GM20431 (cell line): ENCODE results near the gene ENGASE.
"Not testable (repeated sequence)": the region's sequence is repeated elsewhere in the genome, so short reads cannot be mapped to it uniquely, and the experiment has no call there.

Experiments used
- in situ Hi-C: fragments of 300-500 bp; cut with MseI, MboI; formaldehyde crosslinking; loops from one replicate; pipeline ENCODE4 v1.15.0; 2020; ENCODE audit warnings: low sequenced_read_pairs; ENCODE audit not compliant: unreplicated experiment

ENGASE gene, protein sequence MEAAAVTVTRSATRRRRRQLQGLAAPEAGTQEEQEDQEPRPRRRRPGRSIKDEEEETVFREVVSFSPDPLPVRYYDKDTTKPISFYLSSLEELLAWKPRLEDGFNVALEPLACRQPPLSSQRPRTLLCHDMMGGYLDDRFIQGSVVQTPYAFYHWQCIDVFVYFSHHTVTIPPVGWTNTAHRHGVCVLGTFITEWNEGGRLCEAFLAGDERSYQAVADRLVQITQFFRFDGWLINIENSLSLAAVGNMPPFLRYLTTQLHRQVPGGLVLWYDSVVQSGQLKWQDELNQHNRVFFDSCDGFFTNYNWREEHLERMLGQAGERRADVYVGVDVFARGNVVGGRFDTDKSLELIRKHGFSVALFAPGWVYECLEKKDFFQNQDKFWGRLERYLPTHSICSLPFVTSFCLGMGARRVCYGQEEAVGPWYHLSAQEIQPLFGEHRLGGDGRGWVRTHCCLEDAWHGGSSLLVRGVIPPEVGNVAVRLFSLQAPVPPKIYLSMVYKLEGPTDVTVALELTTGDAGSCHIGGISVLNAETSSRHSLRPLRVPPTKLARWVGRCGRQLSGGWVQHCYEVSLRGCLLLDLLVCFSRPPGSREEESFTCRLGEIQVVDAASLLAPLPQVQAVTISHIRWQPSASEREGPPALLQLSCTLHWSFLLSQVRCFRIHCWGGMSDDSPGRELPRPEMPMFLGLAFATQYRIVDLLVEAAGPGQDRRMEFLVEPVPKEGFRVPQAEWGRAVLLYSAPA

DNA sequence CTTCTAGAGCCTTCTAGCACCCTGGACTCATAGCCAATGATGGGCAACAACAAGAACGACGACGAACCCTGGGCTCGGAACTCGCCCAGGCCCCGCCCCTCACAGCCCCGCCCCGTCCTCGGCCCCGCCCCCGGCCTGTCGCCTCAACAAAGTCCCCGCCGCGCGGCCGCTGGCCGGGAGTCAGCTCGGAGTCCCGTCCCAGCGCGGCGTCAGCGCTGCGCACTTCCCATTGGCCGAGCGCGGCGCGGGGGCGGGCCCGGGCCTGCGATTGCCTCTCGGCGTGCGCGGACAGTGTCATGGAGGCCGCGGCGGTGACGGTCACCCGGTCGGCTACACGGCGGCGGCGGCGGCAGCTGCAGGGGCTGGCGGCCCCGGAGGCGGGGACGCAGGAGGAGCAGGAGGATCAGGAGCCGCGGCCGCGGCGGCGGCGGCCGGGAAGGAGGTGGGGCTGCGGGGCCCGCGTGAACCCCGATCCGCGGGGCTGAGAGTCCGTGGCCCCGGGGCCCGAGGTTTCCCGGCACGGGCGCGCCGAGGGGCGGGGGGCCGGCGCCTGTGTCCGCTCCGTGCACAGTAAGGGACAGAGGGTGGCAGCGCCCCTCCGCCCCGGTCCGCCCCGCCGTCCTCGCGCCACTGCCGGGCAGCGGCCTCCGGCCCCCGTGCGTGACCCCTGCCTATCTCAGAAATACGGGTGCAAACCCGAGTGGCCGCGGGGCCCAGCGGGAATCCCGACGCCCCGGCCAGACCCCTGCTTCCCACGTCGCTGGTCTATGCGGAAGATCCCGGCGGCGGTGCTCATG is at the start of gene ENGASE:
TSS of gene ENGASE (plus strand) at position 176 of the 797 bp plus-strand sequence. CDS start at position 297, 121 bp downstream.
- in situ Hi-C loops: no loop called here

DNA sequence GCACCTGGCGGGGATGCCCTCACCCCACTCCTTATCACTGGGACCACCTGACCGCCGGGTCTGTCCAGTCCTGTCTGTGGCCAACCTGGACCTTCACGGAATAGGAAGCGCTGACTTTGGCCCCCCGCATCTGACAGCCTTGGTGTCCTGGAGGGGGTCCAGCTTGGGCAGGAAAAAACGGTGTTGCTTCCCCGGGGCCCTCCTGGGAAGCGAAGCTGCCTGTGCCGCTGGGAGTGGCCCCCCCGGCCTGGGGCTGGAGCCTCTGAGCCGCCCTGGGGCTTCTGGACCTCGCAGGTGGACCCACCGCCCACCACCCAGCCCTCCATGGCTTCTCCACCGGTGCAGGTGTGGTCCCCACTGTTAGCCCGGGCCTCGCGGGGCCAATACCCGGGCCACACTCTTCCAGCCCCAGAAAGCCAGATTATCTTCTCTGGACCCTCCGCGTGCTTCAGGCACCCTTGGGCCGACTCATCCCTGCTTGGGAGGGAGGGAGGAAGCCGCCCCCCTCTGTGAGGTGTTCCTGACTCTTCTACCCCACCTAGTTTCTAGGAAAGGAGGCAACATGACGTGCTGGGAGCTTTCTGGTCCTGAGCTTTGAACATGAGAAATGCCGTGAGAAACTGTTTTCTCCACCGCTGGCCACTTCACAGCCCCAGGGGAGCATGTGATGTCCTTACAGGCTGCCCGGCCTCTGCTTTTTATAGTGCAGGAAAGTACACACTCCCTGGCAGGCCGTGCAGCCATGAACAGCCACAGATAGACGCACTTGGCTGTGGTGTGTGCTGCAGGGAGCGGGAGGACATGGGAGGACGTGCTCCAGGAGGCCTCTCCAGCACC is 49.5 kb upstream of the ENGASE start:
- in situ Hi-C loops: no loop called here

DNA sequence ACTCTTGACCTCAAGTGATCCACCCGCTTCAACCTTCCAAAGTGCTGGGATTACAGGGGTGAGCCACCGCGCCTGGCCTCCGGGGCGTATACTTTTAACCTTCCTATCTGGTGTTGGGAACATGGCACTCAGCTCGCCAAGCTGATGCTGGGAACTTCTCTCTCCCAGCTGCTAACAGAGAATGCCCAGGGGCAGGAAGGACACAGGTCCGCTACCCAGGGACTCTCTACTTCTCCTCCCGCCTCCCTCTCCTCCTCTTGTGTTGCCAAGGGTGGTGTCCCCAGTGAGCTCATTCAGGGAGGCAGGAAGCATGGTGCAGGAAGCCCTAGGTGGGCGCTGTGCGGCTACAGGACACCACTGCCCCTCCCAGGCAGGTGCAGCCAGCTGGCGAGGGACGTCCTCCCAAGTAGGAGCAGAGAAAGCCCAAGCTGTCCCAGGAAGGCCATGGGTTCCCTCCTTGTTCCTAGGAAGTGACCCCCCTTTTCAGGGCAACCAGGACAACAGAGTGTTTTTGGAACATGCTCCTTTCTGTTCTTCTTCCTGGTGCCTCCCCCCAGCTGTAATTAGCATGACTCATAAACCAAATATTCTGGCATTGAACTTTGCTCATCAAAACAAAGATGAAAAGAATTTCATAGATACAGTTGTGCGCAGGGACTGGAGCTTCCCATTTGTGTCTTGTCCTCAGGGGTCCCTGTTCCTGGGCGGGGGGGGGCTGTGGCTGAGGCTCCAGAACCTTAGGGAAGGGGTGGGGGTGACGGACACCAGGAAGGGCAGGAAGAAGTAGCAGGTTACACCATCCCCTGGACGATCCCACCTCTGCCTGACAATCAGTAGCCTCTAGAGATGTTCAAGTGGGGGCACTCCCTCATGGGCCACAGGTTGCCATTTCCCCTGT is 48.0 kb upstream of the ENGASE start:
- in situ Hi-C loops: no loop called here

DNA sequence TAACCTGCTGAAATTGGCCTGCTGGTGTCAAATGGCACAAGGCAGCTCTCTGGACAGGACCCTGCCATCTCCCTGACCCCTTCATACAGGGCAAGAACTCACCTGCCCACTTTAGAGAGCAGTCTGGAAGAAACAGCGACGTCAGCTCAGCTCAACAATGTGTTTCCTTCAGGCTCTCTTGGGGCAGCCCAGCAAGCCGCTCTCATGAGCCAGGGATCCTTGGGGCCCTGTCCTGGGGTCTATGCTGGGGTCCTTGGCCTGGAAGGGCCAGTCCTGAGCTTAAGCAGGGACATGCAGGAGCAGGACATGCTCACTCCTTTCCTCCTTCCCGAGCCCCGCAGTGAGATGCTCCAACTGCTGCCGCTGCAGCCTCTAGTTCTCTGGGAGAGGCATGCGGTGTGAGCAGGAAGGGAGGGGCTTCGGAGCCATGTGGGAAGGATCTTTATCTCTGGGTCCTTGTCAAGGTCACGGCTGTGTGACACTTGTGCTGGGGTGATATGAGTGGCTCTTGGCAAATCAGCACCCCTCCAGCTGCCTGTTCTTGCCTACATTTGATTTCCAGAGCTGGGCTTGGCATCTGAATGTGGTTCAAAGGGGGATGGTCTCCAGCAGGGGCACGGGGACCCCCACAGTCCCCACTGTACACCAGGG is 47.2 kb upstream of the ENGASE start:
- in situ Hi-C loops: no loop called here

DNA sequence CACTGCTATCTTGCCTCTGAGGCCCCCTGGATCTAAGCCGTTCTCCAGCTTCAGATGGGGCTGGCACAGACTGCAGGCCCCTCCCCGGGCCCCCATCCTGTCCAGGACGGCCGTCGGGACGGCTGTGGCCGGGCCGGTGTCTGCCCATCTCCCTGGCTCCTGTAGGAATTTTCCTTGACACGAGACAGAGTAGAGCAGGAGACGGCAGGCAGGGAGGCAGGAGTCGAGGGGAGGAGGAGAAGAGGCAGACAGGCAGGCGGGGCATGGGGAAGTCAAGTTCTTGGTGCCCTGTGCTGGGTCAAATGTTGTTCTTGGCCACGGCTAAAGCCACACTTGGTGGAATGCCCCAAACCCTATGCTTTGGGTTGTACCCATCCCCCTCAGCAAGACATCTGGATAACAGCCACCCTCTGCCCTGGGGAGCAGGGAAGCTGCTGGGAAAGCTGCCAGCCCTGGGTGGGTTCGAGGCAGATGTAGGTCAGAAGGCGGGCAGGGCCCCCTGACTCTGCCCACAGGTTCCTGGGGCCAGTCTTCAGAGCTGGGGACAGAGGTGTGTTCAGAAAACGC is 46.6 kb upstream of the ENGASE start:
- in situ Hi-C loops: no loop called here

DNA sequence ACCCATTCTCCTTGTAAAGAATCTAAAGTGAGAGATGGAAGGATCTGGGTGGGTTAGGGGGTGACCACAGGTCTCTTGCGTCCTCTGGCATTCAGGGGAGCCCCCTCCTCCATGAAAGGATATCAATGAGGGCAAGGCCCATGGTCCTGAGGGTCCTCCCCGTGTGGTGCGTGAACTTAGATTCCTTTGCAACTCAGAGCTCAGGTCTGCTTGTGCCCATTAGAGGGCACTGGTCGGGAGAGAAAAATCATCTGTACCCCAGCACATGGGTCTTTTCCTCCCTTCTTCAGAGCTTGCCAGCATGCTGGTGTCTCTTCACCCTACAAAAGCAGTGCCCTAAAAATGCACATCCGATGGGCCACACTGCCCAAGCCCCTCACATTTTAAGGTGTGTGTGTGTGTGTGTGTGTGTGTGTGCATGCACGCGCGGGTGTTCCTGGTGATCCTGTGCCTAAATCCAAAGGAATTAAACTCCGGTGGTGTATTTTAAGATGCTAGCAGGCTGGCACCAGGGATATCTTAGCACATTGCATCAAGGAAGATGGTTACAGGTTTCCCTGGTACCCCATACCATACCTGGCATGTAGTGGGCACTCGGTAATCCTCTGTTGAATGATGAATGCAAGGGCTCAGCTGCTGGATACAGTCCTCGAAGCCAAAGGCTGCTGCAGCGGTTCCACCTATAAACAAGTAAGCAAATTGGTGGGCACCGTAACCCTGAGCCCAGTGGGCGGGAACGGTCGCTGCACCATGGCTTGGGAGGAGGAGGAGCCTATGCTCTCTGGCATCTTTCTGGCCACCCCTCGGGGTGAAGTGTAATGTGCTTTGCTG is 45.9 kb upstream of the ENGASE start:
- in situ Hi-C loops: no loop called here

DNA sequence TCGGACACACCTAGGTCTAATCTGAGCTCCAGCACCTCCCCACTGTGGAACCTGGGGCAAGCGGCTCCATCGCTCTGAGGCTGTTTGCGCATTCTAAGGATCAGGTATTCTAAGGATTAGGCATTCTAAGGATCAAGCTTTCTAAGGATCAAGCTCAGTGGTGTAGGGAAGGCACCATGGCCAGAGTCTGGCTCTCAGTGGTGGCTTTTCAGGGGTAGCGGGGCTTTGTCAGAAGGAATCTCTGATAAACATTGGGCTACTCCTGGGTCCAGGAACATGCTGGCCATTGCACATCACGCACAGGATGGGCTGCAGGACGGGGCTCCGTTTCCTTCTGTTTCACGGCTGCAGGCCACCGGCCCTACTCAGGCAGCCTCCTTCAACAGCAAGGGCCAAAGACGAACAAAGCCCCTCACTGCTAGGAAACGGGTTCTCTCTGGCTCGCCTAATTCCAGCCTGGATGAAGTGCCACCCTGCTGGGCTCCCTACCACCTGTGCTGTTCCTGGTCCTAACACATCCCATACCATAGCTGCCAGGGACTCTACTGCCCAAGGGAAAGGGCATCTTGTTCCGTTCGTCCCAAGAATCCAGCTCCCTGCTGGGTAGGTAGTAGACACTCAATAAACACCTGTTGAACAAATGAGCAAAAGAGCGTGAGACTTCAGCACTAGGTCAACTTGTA is 45.2 kb upstream of the ENGASE start:
- in situ Hi-C loops: no loop called here

DNA sequence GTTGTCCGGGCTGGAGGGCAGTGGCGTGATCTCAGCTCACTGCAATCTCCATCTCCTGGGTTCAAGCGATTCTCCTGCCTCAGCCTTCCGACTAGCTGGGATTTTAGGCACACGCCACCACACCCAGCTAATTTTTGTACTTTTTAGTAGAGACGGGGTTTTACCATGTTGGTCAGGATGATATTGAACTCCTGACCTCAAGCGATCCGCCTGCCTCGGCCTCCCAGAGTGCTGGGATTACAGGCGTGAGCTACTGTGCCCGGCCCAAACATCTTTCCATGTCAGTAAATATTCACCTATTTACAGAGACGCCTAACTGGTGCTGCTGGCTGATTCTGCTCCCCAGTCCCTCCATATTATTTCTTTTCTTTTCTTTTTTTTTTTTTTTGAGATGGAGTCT is 44.0 kb upstream of the ENGASE start:
- in situ Hi-C loops: not testable (repeated sequence)

DNA sequence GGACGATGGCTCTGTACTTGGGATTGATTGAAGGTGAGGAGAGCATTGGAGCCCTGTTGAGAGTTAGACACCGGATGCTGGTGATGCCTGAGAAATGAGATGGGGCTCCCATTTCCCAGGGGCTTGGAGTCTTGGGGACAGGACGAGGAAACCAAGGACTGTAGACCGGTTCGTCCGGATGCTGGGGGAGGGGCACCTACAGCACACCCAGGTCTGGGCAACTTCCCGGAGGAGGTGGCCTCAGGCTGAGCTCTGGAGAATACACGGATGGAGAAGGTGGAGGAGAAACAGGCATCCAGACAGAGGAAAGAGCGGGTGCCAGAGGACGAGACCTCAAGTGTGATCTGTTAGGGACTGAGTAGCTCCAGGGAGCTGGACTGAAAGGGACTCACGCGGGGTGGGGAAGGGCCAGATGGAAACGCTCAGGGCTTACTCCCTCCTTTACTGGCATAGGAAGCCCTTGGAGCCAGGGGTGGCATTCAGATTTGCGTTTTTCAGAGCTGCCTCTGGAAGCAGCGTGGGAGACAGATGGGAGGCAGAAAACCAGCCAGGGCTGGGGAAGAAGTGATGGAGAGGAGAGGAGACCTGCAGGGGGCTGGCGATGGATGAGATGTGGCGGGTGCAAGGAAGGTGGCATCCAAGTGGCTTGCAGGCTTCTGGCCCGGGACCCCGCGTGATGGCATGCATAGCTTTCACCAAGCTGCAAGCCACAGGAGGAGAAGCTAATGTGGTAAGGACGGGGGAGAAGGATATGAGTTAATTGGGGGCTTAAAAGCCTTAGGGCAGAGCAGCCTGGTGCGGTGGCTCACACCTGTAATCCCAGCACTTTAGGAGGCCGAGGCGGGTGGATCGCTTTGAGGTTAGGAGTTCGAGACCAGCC is 42.4 kb upstream of the ENGASE start:
- in situ Hi-C loops: no loop called here

DNA sequence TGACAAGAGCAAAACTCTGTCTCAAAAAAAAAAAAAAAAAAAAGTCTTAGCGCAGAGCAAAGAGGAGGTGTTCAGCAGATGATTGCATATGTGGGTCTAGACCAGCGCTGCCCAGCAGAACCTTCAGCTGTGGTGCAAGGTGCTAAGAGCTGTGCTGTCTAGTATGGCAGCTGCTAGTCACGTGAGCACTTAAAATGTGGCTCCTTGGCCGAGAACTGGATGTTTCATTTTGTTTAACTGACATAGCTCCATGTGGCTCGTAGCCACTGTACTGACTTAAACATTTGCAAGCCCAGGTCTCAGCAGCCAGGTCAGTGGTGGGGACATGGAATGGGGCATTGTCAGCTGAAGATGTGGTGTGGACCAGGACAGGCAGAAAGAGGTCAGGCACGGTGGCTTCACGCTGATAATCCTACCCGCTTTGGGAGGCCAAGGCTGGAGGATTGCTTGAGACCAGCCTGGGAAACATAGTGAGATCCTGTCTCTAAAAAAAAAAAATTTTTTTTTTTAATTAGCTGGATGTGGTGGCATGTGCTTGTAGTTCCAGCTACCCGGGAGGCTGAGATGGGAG is 41.5 kb upstream of the ENGASE start:
- in situ Hi-C loops: no loop called here

DNA sequence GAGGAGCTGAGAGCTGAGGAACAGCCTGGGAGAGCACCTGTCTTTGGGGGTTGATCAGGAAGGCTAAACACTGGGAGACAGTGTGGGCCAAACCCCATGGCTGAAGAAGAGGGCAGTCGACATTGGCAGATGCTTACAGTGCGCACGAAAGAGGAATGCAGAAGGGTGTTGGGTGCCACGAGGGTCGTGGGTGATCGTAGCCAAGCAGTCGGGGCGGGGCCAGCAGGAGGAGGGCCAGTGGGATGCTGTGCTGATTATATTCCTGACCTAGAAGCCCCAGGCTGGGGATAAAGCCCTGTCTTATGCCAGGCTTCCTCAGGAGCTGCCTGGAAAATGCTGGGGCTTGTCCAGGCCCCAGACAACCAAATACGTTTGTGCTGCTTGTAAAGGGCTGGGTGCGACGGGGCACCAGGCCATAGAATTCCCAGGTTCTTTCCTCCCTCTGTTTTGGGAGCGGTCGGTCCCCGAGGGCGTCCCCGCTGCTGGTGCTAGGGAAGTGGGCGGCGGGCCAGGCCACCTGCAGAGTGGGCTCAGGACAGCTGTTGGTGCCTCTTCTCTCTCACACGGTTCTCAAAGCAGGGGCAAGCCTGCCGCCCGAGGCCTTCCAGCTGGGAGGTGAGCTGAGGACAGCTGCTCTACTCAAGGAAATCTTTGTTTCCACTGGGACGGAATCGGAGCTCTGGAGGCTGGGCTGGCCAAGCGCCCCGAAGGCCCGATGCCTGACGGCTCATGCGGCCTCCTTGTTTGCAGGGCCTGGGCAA is 40.7 kb upstream of the ENGASE start:
- in situ Hi-C loops: no loop called here

DNA sequence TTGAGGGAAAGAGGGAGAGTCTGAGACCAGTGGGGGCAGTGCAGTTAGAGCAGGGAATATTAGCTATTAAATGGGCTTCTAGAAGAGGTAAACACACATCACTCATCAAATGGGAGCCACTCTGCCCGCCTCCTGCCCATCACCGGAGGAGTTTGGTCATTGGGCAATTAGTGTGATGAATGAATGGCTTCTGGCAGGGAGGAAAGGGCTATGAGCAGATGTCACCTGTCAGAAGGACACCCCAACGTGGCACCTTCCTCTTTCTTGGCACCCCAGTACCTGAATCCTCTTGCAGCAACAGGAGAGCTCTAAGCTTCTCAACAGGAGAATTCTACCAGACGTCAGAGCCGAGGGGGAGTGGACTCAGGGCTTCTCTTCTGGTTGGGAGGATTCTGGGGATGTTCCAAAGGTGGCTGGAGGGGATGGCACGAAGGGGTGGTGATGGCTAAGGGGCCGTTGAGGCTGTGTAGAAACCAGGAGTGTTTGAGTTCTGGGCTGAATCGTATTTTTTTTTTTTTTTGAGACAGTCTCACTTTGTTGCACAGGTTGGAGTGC is 39.6 kb upstream of the ENGASE start:
- in situ Hi-C loops: no loop called here

DNA sequence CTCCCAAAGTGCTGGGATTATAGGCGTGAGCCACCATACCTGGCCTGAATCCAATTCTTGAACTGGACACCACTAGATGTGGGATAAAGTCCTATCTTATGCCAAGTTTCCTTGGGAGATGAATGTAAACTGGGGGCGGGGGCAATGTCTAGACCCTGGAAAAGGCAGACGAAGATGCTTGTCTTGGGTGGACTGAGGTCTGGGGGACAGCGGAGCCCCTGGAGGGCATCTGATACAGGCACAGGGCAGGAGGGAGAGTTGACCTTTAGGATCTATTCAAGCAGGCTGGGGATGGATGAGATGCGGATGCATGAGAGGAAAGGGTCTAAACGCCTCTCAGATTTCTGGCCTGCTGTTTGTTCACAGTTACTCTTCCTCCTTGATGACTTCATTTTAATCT is 38.9 kb upstream of the ENGASE start:
- in situ Hi-C loops: no loop called here

DNA sequence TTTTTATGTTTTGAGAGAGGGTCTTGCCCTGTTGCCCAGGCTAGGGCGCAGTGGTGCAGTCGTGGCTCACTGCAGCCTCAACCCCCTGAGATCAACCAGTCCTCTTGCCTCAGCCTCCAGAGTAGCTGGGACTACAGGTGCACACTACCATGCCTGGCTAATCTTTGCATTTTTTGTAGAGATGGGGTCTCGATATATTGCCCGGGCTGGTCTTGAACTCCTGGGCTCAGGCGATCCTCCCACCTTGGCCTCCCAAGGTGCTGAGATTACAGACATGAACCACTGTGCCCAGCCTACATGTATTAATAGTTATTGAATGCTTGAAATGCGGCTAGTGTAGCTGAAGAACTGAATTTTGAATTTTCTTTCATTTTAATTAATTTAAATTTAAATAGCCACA is 38.4 kb upstream of the ENGASE start:
- in situ Hi-C loops: no loop called here
